ENCODE measurements around the gene KDM3A.

KDM3A gene

GRCh38 chr2:86440631-86441391 is at the start of gene KDM3A:
KDM3A (plus strand) TSS chr2:86441371; CDS start chr2:86442048, 677 bp downstream.
- DNase-seq (ENCODE audit: low read depth), result peak; percentile 99
- H3K4me3 ChIP-seq (ENCODE audit: low read depth, low read length), result peak within 1 kb of the TSS; percentile 80
- no peak for TF ChIP-seq CTCF (IDR thresholded peaks at IDR 0.05; ENCODE audit: low read depth, low read length, missing control alignments)
- in situ Hi-C loops (cut with HindIII; ENCODE audit: low sequenced_read_pairs), result no loop called here

- in situ Hi-C loops (cut with HindIII; ENCODE audit: low sequenced_read_pairs), result loop anchor here (25.0 kb wide), 1 partner anchor 181 kb away; no protein-coding TSS in a partner anchor
- TF ChIP-seq CTCF (IDR thresholded peaks at IDR 0.05; ENCODE audit: low read depth, low read length, missing control alignments), result no peak
- no peak overlapping the region for H3K4me3 ChIP-seq (ENCODE audit: low read depth, low read length)
- DNase-seq (ENCODE audit: low read depth), result no peak
Measured at GRCh38 chr2:86392873-86393518, 48.2 kb upstream of the KDM3A start.

- in situ Hi-C loops (cut with HindIII; ENCODE audit: low sequenced_read_pairs), result loop anchor here (25.0 kb wide), 1 partner anchor 182 kb away; no protein-coding TSS in a partner anchor
- TF ChIP-seq CTCF (IDR thresholded peaks at IDR 0.05; ENCODE audit: low read depth, low read length, missing control alignments), result no peak
- no peak overlapping the region for H3K4me3 ChIP-seq (ENCODE audit: low read depth, low read length)
- no peak for DNase-seq (ENCODE audit: low read depth)
Measured at GRCh38 chr2:86393521-86394491, 47.4 kb upstream of the KDM3A start.

- in situ Hi-C loops (cut with HindIII; ENCODE audit: low sequenced_read_pairs), result loop anchor here (5.0 to 25.0 kb wide), 2 partner anchors 79 to 184 kb away; no protein-coding TSS in a partner anchor
- H3K4me3 ChIP-seq (ENCODE audit: low read depth, low read length), result no peak overlapping the region
- TF ChIP-seq CTCF (IDR thresholded peaks at IDR 0.05; ENCODE audit: low read depth, low read length, missing control alignments), result peak; percentile 56
- no peak for DNase-seq (ENCODE audit: low read depth)
Measured at GRCh38 chr2:86396291-86396785, 44.8 kb upstream of the KDM3A start.

GRCh38 chr2:86397986-86398385 is 43.2 kb upstream of the KDM3A start:
- H3K4me3 ChIP-seq (ENCODE audit: low read depth, low read length), result no peak overlapping the region
- no peak for TF ChIP-seq CTCF (IDR thresholded peaks at IDR 0.05; ENCODE audit: low read depth, low read length, missing control alignments)
- DNase-seq (ENCODE audit: low read depth), result no peak
- in situ Hi-C loops (cut with HindIII; ENCODE audit: low sequenced_read_pairs), result loop anchor here (5.0 to 25.0 kb wide), 2 partner anchors 81 to 186 kb away; no protein-coding TSS in a partner anchor

Data from astrocyte of the cerebellum (primary cell).